ENCODE measurements around the gene CCDC127.

DNA sequence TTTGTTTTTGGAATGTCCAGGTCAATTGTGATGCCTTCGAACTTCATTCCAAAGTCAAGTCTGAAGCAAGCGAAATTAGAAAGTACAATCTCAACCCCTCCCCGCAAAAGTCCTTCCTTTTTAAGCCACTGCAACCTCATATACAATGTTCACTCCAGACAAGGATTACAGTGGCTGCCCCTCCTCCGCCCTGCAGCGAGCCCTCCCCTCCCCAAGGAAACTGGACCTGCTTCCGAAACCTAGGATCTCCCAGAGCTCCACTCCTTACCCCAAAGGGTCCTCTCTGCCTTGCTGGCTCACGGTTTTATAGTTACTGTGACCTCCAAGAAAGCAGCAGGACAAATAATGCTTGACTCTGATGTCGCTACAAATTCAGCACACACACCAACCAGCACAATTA is 16.3 kb downstream of the CCDC127 start:
- TF ChIP-seq, protein P1, sequence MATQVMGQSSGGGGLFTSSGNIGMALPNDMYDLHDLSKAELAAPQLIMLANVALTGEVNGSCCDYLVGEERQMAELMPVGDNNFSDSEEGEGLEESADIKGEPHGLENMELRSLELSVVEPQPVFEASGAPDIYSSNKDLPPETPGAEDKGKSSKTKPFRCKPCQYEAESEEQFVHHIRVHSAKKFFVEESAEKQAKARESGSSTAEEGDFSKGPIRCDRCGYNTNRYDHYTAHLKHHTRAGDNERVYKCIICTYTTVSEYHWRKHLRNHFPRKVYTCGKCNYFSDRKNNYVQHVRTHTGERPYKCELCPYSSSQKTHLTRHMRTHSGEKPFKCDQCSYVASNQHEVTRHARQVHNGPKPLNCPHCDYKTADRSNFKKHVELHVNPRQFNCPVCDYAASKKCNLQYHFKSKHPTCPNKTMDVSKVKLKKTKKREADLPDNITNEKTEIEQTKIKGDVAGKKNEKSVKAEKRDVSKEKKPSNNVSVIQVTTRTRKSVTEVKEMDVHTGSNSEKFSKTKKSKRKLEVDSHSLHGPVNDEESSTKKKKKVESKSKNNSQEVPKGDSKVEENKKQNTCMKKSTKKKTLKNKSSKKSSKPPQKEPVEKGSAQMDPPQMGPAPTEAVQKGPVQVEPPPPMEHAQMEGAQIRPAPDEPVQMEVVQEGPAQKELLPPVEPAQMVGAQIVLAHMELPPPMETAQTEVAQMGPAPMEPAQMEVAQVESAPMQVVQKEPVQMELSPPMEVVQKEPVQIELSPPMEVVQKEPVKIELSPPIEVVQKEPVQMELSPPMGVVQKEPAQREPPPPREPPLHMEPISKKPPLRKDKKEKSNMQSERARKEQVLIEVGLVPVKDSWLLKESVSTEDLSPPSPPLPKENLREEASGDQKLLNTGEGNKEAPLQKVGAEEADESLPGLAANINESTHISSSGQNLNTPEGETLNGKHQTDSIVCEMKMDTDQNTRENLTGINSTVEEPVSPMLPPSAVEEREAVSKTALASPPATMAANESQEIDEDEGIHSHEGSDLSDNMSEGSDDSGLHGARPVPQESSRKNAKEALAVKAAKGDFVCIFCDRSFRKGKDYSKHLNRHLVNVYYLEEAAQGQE (IDR thresholded peaks at IDR 0.05; ENCODE audit: low read depth) = no peak
- TF ChIP-seq, protein P2, sequence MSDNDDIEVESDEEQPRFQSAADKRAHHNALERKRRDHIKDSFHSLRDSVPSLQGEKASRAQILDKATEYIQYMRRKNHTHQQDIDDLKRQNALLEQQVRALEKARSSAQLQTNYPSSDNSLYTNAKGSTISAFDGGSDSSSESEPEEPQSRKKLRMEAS (IDR thresholded peaks at IDR 0.05) = no peak
- TF ChIP-seq, protein P3, sequence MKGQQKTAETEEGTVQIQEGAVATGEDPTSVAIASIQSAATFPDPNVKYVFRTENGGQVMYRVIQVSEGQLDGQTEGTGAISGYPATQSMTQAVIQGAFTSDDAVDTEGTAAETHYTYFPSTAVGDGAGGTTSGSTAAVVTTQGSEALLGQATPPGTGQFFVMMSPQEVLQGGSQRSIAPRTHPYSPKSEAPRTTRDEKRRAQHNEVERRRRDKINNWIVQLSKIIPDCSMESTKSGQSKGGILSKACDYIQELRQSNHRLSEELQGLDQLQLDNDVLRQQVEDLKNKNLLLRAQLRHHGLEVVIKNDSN (IDR thresholded peaks at IDR 0.05) = no peak
- no peak for TF ChIP-seq TEAD4 (IDR thresholded peaks at IDR 0.05)
